ENCODE results near the gene CMTM3.
"Not testable (repeated sequence)": the region's sequence is repeated elsewhere in the genome, so short reads cannot be mapped to it uniquely, and the experiment has no call there.

The CMTM3 gene

DNA sequence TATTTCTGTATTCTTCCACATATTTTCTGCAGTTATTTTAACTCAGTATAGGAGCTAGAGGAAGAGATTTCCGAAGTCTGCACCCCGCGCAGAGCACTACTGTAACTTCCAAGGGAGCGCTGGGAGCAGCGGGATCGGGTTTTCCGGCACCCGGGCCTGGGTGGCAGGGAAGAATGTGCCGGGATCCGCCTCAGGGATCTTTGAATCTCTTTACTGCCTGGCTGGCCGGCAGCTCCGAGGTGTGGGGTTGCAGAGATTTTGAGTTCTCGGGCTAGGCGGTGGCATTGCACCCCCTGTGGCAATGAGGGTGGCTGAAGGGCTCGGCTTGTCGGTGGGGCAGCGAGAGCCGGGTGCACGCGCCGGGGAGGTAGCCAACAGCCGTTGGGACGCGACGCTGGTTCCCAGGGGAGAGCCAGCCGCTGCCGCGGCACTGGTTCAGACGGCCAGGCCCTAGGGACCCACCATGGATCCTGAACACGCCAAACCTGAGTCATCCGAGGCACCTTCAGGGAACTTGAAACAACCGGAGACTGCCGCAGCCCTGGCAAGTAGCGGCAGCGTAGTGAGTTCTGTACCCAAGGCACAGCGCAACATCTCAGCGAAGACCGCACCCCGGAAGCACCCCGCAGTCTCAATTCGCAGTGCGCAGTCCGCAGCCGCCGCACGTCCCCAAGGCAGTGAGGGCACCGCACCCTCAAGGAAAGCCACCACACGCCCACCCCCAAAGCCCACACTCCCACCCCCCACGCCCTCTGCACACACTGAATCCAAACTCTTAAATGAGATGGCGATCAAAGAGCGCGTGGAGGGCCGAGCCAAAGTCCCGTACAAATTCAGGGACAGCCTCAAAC, 38.2 kb upstream of the CMTM3 start, which contains the start of gene CMTM1:
Gene CMTM1 (plus strand): TSS at position 389 of the 851 bp plus-strand sequence. CDS start 75 bp downstream, at position 464.
- no peak for DNase-seq (ENCODE audit: low read depth, low spot score)
- TF ChIP-seq, protein P1, sequence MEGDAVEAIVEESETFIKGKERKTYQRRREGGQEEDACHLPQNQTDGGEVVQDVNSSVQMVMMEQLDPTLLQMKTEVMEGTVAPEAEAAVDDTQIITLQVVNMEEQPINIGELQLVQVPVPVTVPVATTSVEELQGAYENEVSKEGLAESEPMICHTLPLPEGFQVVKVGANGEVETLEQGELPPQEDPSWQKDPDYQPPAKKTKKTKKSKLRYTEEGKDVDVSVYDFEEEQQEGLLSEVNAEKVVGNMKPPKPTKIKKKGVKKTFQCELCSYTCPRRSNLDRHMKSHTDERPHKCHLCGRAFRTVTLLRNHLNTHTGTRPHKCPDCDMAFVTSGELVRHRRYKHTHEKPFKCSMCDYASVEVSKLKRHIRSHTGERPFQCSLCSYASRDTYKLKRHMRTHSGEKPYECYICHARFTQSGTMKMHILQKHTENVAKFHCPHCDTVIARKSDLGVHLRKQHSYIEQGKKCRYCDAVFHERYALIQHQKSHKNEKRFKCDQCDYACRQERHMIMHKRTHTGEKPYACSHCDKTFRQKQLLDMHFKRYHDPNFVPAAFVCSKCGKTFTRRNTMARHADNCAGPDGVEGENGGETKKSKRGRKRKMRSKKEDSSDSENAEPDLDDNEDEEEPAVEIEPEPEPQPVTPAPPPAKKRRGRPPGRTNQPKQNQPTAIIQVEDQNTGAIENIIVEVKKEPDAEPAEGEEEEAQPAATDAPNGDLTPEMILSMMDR (IDR thresholded peaks at IDR 0.05; ENCODE audit: low read depth, low read length): no peak
- in situ Hi-C loops (cut with HindIII; ENCODE audit: low sequenced_read_pairs): no loop called here
- H3K4me3 ChIP-seq (ENCODE audit: low read depth, low read length): no peak within 1 kb of the TSS

DNA sequence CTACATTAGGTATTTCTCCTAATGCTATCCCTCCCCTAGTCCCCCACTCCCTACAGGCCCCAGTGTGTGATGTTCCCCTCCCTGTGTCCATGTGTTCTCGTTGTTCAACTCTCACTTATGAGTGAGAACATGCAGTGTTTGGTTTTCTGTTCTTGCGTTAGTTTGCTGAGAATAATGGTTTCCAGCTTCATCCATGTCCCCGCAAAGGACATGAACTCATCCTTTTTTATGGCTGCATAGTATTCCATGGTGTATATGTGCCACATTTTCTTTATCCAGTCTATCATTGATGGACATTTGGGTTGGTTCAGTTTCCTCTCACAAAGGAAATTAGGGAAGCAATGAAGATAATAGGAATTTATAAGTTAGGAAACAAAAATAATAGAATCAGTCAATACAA, 37.2 kb upstream of the CMTM3 start:
- in situ Hi-C loops (cut with HindIII; ENCODE audit: low sequenced_read_pairs); H3K4me3 ChIP-seq (ENCODE audit: low read depth, low read length); DNase-seq (ENCODE audit: low read depth, low spot score): not testable (repeated sequence)

- DNase-seq (ENCODE audit: low read depth, low spot score): no peak
- TF ChIP-seq, protein P1 (IDR thresholded peaks at IDR 0.05; ENCODE audit: low read depth, low read length): no peak
- H3K4me3 ChIP-seq (ENCODE audit: low read depth, low read length): no peak overlapping the region
- in situ Hi-C loops (cut with HindIII; ENCODE audit: low sequenced_read_pairs): no loop called here
Measured at GRCh38 chr16:66568355-66568754, 36.1 kb upstream of the CMTM3 start.

DNA sequence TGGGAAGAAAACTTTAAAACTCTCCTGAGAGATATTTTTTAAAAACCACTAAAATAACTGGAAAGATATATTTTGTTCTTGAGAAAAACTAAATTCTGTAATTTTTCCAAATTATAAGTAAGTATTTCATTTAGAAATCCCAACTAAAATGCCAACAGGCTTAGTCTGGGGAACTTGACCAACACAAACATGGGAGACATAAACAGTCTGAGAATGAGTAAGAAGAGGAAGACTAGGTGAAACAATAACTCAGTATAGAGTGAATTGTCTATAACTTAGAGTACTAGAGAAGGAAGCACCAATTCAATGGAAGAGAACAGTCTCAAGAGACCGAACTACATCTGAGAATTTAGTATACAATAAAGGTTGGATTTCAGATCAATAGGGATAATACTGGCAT, 35.4 kb upstream of the CMTM3 start:
- no peak overlapping the region for H3K4me3 ChIP-seq (ENCODE audit: low read depth, low read length)
- DNase-seq (ENCODE audit: low read depth, low spot score): peak; percentile 72
- TF ChIP-seq, protein P1 (IDR thresholded peaks at IDR 0.05; ENCODE audit: low read depth, low read length): no peak
- in situ Hi-C loops (cut with HindIII; ENCODE audit: low sequenced_read_pairs): no loop called here

- TF ChIP-seq, protein P1 (IDR thresholded peaks at IDR 0.05; ENCODE audit: low read depth, low read length): no peak
- H3K4me3 ChIP-seq (ENCODE audit: low read depth, low read length): no peak overlapping the region
- DNase-seq (ENCODE audit: low read depth, low spot score): peak; percentile 62
- in situ Hi-C loops (cut with HindIII; ENCODE audit: low sequenced_read_pairs): no loop called here
Measured at GRCh38 chr16:66569827-66570405, 34.6 kb upstream of the CMTM3 start.

DNA sequence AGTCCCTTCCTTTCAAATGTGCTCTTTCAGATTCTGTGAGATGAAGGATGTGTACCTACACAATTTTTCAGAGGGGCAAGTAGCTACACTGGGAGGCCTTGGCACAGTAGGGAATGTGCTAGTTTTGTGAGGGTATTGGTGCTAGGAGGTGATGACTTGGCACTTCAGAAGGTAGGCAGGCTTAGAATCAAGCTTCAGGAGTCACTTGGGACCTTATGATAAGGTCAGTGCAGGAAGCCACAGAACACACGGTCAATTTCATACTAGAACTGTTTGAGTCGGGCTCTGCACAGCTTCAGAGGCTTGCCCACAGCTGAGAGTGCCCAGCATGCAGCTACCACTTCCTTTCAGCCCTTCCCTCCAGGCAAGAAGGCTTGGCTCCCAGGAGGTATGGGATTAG, 32.1 kb upstream of the CMTM3 start:
- DNase-seq (ENCODE audit: low read depth, low spot score): no peak
- TF ChIP-seq, protein P1 (IDR thresholded peaks at IDR 0.05; ENCODE audit: low read depth, low read length): no peak
- no peak overlapping the region for H3K4me3 ChIP-seq (ENCODE audit: low read depth, low read length)
- in situ Hi-C loops (cut with HindIII; ENCODE audit: low sequenced_read_pairs): no loop called here

GRCh38 chr16:66574081-66574480, 30.4 kb upstream of the CMTM3 start:
- no peak for DNase-seq (ENCODE audit: low read depth, low spot score)
- TF ChIP-seq, protein P1 (IDR thresholded peaks at IDR 0.05; ENCODE audit: low read depth, low read length): no peak
- in situ Hi-C loops (cut with HindIII; ENCODE audit: low sequenced_read_pairs): no loop called here
- no peak overlapping the region for H3K4me3 ChIP-seq (ENCODE audit: low read depth, low read length)
